ENCODE measurements around the gene SP7. TPM values are rescaled to one million over a fixed set of nuclear protein-coding genes. Genes with fewer than 3 reads are reported as not detected.

SP7 gene
- total RNA-seq, 1 experiment from 2014 or later: not detected

DNA sequence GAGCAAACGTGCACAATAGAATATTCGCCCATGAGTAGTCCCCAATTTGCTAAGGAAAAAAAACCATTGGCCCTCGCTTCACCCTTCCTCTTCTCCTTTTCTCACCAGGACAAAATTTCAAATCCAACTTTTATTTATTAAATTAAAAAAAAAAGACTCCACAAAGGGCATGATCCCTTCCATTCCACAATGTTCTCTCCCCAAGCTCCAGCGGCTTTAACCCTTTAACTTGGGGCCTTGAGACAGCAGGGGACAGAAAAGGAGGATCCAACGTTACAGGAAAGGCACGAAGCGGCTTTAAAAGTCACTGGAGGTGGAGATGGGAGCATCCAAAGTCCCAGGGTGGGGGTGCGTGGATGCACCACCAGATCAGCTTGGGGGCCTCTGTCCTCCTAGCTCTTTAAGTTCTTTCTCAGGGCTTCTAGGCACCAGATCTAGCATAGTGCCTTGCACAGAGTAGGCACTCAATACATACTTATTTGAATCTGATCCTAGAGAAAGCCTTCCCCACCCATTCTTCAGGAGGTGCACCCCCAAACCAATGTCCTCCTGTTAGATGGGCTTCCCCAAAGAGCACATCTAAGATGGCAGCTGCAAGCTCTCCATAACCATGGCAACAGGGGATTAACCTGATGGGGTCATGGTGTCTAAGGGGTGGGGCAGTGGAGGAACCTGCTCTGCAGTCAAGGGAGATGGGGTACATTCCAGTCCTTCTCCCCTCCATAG is 9.5 kb downstream of the SP7 start:
- Histone ChIP-seq H4K20me1 (ENCODE audit: control insufficient read depth, insufficient read depth, insufficient read length) (no peaks in the 10 kb centered on the region), H3K23me2 (ENCODE audit: insufficient read length, low read depth, low read length, poor library complexity, severe bottlenecking) (peaks cover 17% of the 10 kb centered on the region), H2AK5ac (ENCODE audit: insufficient read length, low read length) (no peak overlapping the region), H2BK120ac (ENCODE audit: low read depth, low read length, poor library complexity, severe bottlenecking) (no peak overlapping the region), H3K4me1 (ENCODE audit: insufficient read depth, low read length) (no peaks in the 10 kb centered on the region), H2BK15ac (ENCODE audit: low read depth, low read length) (no peak overlapping the region), H2BK12ac (ENCODE audit: insufficient read length, low read depth, low read length) (no peak overlapping the region), H2BK20ac (ENCODE audit: low read depth, low read length, poor library complexity, severe bottlenecking) (no peak overlapping the region), H2BK5ac (ENCODE audit: insufficient read length, low read length) (no peak overlapping the region), H3T11ph (ENCODE audit: low read length) (no peak overlapping the region), H3K27me3 (ENCODE audit: insufficient read depth, low read length) (peaks cover 18% of the 10 kb centered on the region), H2AFZ (ENCODE audit: low read length) (no peak overlapping the region), H4K8ac (replicated peaks; ENCODE audit: insufficient read length, low read depth, low read length) (no peak overlapping the region), H3K9me3 (ENCODE audit: control insufficient read depth, low read depth, low read length) (no peaks in the 10 kb centered on the region), H3K4me2 (ENCODE audit: insufficient read depth, insufficient read length, low read length) (no peak overlapping the region), H3K27ac (ENCODE audit: insufficient read length, low read depth, low read length) (no peak overlapping the region), H3K9ac (ENCODE audit: extremely low read depth, insufficient read length, low read length) (no peak overlapping the region), H3K14ac (ENCODE audit: insufficient read depth, low read length) (no peak overlapping the region), H4K91ac (ENCODE audit: insufficient read length, low read depth, low read length) (no peak overlapping the region), H3K56ac (ENCODE audit: insufficient read length, low read depth, low read length) (no peak overlapping the region), H3K79me1 (ENCODE audit: insufficient read depth, low read depth, low read length, poor library complexity, severe bottlenecking) (no peaks in the 10 kb centered on the region), H3K79me2 (ENCODE audit: insufficient read depth, low read length) (no peaks in the 10 kb centered on the region), H3K4ac (ENCODE audit: low read depth, low read length) (no peak overlapping the region), H4K5ac (ENCODE audit: insufficient read length, low read depth, low read length) (no peak overlapping the region), H3K18ac (ENCODE audit: insufficient read length, low read depth, low read length) (no peak overlapping the region), H3K23ac (ENCODE audit: insufficient read length, low read depth, low read length) (no peak overlapping the region)
- Mint-ChIP-seq H3K27me3 (ENCODE audit: low read depth) (peaks cover 85% of the 10 kb centered on the region), H3K36me3 (ENCODE audit: insufficient read depth in 1 of 3, low read depth in 3 of 3) (no peaks in the 10 kb centered on the region; a peak in 1 of 7 replicates), H3K4me1 (peaks cover 22 to 39% of the 10 kb centered on the region in 2 experiments), H3K27ac (no peak overlapping the region), H3K4me3 (peak overlapping the region in 1 of 2 experiments; percentile 78; a peak in 3 of 5 replicates), H3K9me3 (no peaks in the 10 kb centered on the region; a peak in 1 of 5 replicates)
- WGBS (ENCODE audit: extremely low coverage, insufficient read length, low lambda C conversion rate): no CpG with 5 or more reads among the region's 8 CpGs
- no peak for DNase-seq
- TF ChIP-seq, protein P1, sequence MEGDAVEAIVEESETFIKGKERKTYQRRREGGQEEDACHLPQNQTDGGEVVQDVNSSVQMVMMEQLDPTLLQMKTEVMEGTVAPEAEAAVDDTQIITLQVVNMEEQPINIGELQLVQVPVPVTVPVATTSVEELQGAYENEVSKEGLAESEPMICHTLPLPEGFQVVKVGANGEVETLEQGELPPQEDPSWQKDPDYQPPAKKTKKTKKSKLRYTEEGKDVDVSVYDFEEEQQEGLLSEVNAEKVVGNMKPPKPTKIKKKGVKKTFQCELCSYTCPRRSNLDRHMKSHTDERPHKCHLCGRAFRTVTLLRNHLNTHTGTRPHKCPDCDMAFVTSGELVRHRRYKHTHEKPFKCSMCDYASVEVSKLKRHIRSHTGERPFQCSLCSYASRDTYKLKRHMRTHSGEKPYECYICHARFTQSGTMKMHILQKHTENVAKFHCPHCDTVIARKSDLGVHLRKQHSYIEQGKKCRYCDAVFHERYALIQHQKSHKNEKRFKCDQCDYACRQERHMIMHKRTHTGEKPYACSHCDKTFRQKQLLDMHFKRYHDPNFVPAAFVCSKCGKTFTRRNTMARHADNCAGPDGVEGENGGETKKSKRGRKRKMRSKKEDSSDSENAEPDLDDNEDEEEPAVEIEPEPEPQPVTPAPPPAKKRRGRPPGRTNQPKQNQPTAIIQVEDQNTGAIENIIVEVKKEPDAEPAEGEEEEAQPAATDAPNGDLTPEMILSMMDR (conservative IDR thresholded peaks at IDR 0.05): no peak
